Loucy (cell line): ENCODE results near the gene HPSE2.

Experiments
- H2AFZ ChIP-seq: fragments of 200-600 bp; sonication (generic); 2 replicates; pipeline ENCODE4 v1.6.0; 2016; ENCODE audit warnings: antibody characterized with exemption, mild to moderate bottlenecking, low read length, moderate library complexity
- H3F3A ChIP-seq: fragments of 200-600 bp; 2 replicates; pipeline ENCODE4 v1.6.0; 2016; ENCODE audit warnings: antibody characterized with exemption, low read depth, mild to moderate bottlenecking
- H3K27me3 ChIP-seq: fragments of 200-600 bp; sonication (generic); 2 replicates; pipeline ENCODE4 v1.6.1; 2014; ENCODE audit warnings: low read length, mild to moderate bottlenecking; ENCODE audit not compliant: insufficient read depth, poor library complexity, severe bottlenecking
- H3K36me3 ChIP-seq: fragments of 200-600 bp; sonication (generic); 2 replicates; pipeline ENCODE4 v1.6.1; 2016; ENCODE audit warnings: low read length; ENCODE audit not compliant: insufficient read depth
- H3K4me1 ChIP-seq: fragments of 200-600 bp; sonication (generic); 2 replicates; pipeline ENCODE4 v1.5.1; 2014; ENCODE audit warnings: low read length, mild to moderate bottlenecking; ENCODE audit not compliant: insufficient read depth, poor library complexity, severe bottlenecking
- H3K4me2 ChIP-seq: fragments of 200-600 bp; sonication (generic); 2 replicates; pipeline ENCODE4 v1.6.0; 2014; ENCODE audit warnings: antibody characterized with exemption, low read length, low read depth, mild to moderate bottlenecking; ENCODE audit not compliant: poor library complexity, severe bottlenecking
- H3K4me3 ChIP-seq: fragments of 200-600 bp; sonication (generic); 2 replicates; pipeline ENCODE4 v1.5.1; 2014; ENCODE audit warnings: low read length, mild to moderate bottlenecking, mixed read lengths; ENCODE audit not compliant: poor library complexity, severe bottlenecking
- H3K79me2 ChIP-seq: fragments of 200-600 bp; sonication (generic); 2 replicates; pipeline ENCODE4 v1.6.1; 2014; ENCODE audit warnings: low read length; ENCODE audit not compliant: insufficient read depth
- H3K9ac ChIP-seq: fragments of 200-600 bp; sonication (generic); 2 replicates; pipeline ENCODE4 v1.6.0; 2014; ENCODE audit warnings: mild to moderate bottlenecking, low read depth, low read length, moderate library complexity; ENCODE audit not compliant: poor library complexity, severe bottlenecking
- H3K9me2 ChIP-seq: fragments of 200-600 bp; sonication (generic); replicated peaks from 2 replicates; pipeline ENCODE4 v1.6.1; 2016; ENCODE audit warnings: low read depth, low read length, mixed read lengths
- H3K9me3 ChIP-seq: fragments of 200-600 bp; sonication (generic); 2 replicates; pipeline ENCODE4 v1.6.1; 2014; ENCODE audit warnings: mild to moderate bottlenecking, antibody characterized with exemption, low read length, low read depth; ENCODE audit not compliant: insufficient read depth
- H4K20me1 ChIP-seq: fragments of 200-600 bp; sonication (generic); 2 replicates; pipeline ENCODE4 v1.6.0; 2014; ENCODE audit warnings: antibody characterized with exemption, low read length, mild to moderate bottlenecking; ENCODE audit not compliant: insufficient read depth, poor library complexity, severe bottlenecking
- EZH2phosphoT487 ChIP-seq: fragments of 200-600 bp; IDR thresholded peaks from 2 replicates; pipeline ENCODE4 v1.6.1; 2018; ENCODE audit warnings: antibody characterized with exemption, mild to moderate bottlenecking, moderate library complexity, borderline replicate concordance
- TF ChIP-seq, protein P1 (sequence below): fragments of 200-600 bp; sonication (generic); conservative IDR thresholded peaks from 2 replicates; pipeline ENCODE4 v1.5.1; 2014; ENCODE audit warnings: mild to moderate bottlenecking, antibody characterized with exemption, low read length

Gene HPSE2

DNA sequence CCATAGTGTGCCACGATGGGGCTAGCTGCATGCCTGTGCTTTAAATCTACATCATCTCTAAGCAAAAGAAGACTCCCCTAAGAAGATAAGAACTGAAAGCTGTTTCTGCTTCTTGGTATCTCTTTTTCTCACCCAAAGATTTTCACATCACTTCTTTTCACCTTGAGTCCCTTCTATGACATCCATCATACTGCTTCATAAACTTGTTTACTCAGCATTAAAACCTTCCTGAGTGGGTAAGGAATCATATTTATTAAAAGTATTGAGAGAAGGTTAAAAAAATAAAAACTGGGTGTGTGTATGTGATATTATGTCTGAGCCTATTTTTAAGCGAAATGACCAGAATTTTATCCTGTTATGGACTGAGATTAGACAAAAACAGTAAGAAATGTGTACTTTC lies 150.3 kb downstream of the HPSE2 start:
- Histone ChIP-seq H3K27me3 (no peaks in the 10 kb centered on the region), H2AFZ (no peak overlapping the region), H3K4me2 (no peak overlapping the region), H3K36me3 (no peaks in the 10 kb centered on the region), H4K20me1 (no peaks in the 10 kb centered on the region), H3K4me1 (no peaks in the 10 kb centered on the region), H3F3A (no peaks in the 10 kb centered on the region), H3K9ac (no peak overlapping the region), H3K9me3 (no peaks in the 10 kb centered on the region), H3K79me2 (no peaks in the 10 kb centered on the region), H3K9me2 (no peaks in the 10 kb centered on the region), H3K4me3 (no peak overlapping the region)
- TF ChIP-seq, protein P1, sequence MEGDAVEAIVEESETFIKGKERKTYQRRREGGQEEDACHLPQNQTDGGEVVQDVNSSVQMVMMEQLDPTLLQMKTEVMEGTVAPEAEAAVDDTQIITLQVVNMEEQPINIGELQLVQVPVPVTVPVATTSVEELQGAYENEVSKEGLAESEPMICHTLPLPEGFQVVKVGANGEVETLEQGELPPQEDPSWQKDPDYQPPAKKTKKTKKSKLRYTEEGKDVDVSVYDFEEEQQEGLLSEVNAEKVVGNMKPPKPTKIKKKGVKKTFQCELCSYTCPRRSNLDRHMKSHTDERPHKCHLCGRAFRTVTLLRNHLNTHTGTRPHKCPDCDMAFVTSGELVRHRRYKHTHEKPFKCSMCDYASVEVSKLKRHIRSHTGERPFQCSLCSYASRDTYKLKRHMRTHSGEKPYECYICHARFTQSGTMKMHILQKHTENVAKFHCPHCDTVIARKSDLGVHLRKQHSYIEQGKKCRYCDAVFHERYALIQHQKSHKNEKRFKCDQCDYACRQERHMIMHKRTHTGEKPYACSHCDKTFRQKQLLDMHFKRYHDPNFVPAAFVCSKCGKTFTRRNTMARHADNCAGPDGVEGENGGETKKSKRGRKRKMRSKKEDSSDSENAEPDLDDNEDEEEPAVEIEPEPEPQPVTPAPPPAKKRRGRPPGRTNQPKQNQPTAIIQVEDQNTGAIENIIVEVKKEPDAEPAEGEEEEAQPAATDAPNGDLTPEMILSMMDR = no peak
- no peak for TF ChIP-seq EZH2phosphoT487

DNA sequence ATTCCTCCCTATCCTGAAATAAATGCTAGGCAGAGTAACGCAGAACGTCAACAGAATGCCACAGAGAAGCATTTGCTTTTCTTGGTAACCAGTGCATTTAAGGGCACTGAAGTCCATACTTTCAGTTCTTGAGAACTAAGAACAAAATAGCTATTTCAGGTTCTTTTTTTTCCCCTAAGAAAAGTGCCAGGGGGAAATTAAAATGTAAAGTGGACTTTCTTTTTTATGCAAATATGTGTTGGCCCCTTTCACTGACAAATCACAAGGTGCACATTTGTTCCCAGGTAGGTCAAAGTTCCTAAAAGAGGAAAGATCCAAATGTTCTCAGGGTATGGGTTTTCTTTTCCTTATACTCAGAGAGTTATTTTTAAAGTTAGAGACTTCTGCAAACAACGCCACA lies 151.5 kb downstream of the HPSE2 start:
- no peaks in the 10 kb centered on the region for H3K9me3 ChIP-seq
- no peaks in the 10 kb centered on the region for H3K27me3 ChIP-seq
- TF ChIP-seq EZH2phosphoT487 = no peak
- TF ChIP-seq, protein P1 = no peak
- no peaks in the 10 kb centered on the region for H3K79me2 ChIP-seq
- H3K4me3 ChIP-seq = no peak overlapping the region
- no peak overlapping the region for H3K4me2 ChIP-seq
- H3K4me1 ChIP-seq = no peaks in the 10 kb centered on the region
- H4K20me1 ChIP-seq = no peaks in the 10 kb centered on the region
- H3K9me2 ChIP-seq = no peaks in the 10 kb centered on the region
- H3K9ac ChIP-seq = no peak overlapping the region
- no peak overlapping the region for H2AFZ ChIP-seq
- H3K36me3 ChIP-seq = no peaks in the 10 kb centered on the region
- H3F3A ChIP-seq = no peaks in the 10 kb centered on the region

DNA sequence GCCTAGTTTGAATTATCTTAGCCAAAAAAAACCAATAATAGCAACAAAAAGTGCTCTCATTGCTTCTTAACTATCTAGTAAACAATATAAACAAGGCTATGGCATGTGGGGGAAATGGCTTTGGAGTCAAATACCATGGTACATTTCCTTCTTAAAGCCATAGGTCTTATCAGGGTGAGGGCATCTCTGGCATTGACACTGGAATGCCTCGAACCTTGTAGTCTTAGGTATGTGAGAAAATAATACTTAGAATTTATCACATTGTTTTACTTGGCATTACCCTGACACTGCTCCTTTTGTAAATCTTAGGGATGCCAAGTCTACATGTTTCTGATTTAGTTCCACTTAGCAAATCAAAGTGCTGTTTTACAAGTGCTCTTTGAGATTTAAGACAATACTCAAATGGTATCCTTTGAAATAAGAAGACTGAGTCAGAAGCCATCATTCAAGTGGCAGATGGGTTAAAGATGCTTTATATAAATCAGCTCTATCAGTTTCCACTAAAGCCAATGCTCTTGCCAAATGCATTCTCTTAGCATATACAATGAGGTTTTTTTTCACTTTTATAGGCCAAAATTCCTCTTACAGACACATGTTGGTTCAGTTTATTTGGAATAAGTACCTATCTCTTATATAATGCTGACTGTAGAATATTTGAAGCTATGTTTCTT lies 155.2 kb downstream of the HPSE2 start:
- Histone ChIP-seq H3K4me2 (no peak overlapping the region), H3K4me1 (no peaks in the 10 kb centered on the region), H3K79me2 (no peaks in the 10 kb centered on the region), H3K9me3 (no peaks in the 10 kb centered on the region), H4K20me1 (no peaks in the 10 kb centered on the region), H3K36me3 (no peaks in the 10 kb centered on the region), H3F3A (no peaks in the 10 kb centered on the region), H3K9me2 (no peaks in the 10 kb centered on the region), H3K27me3 (no peaks in the 10 kb centered on the region), H3K9ac (no peak overlapping the region), H2AFZ (no peak overlapping the region), H3K4me3 (no peak overlapping the region)
- TF ChIP-seq, protein P1 = no peak
- no peak for TF ChIP-seq EZH2phosphoT487
